Tibial artery (tissue), 4 donors: ENCODE data around the gene NKX6-2.

Source experiments
- DNase-seq, 2 donors: peaks; one replicate each; pipeline ENCODE4 v3.0.0-alpha.2; 2019
- H3K27ac ChIP-seq, 2 donors: fragments of 200-600 bp; sonication (generic) in 1 of 2; 1 replicate in 1 of 2; 2 replicates in 1 of 2; pipeline ENCODE4 v1.5.1; 2018 to 2019; ENCODE audit warnings: mild to moderate bottlenecking in 1 of 2
- H3K27me3 ChIP-seq, 2 donors: fragments of 200-600 bp; sonication (generic) in 1 of 2; one replicate each; pipeline versions ENCODE4 v1.5.1 to v1.6.0; 2016 to 2019
- H3K36me3 ChIP-seq, 3 donors: fragments of 200-600 bp; sonication (generic) in 2 of 3; one replicate each; pipeline ENCODE4 v1.5.1; 2016 to 2019; ENCODE audit warnings: mild to moderate bottlenecking in 2 of 3
- H3K4me1 ChIP-seq, 4 donors: fragments of 200-600 bp; sonication (generic) in 2 of 4; 1 replicate in 3 of 4; 2 replicates in 1 of 4; pipeline ENCODE4 v1.5.1; 2016 to 2019
- H3K4me3 ChIP-seq, 2 donors: fragments of 200-600 bp; sonication (generic) in 1 of 2; 1 replicate in 1 of 2; 2 replicates in 1 of 2; pipeline ENCODE4 v1.5.1; 2018 to 2019; ENCODE audit warnings: mild to moderate bottlenecking in 2 of 2
- H3K9me3 ChIP-seq, 3 donors: fragments of 200-600 bp; sonication (generic) in 1 of 3; one replicate each; pipeline ENCODE4 v1.5.1; 2016 to 2019
- CTCF ChIP-seq, 2 experiments: fragments of 200-600 bp in 1 of 2; fragments of 450-650 bp in 1 of 2; IDR thresholded peaks; one replicate each; pipeline ENCODE4 v1.5.1; 2017 to 2019; ENCODE audit warnings: antibody characterized with exemption in 2 of 2, mild to moderate bottlenecking in 1 of 2, moderate library complexity in 1 of 2
- intact Hi-C: fragments of 100-400 bp; cut with DNase I; formaldehyde crosslinking; loops from one replicate; pipeline ENCODE4 v1.15.0; 2023; ENCODE audit warnings: low total_unique reads

Gene NKX6-2

DNA sequence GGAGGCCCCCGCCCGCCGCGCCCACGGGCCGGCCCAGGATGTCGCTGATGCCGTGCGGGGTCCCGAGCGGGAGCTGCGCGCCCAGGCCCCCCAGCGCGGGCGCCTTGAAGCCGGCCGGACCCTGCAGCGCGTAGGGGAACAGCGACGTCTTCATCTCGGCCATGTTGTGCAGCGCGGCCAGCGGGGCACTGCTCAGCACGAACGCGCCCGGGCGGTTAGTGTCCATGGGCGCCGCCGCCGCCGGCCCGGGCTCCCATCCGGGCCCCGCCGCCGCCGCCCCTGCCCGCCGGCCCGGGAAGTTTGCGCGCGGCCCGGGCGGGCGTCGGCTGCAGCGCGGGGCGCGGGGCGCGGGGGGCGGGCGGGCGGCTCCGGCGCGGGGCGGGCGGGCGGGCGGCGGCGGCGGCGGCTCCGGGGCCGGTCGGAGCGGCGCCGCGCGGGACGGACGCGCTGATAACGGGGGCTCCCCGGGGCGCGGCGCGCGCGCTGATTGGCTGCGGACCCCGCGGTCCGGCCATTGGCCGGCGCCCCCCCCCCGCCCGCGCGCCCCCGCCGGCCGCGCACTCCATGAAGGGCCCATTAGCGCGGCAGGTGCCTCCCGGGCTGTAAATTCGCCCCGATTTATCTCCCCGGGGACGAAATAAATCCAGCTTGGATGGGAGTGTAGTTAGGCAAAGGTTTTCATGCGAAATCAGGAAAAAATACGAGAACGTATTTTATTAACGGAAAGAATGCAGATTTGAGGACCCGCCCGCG lies at the start of gene NKX6-2:
Gene NKX6-2 (minus strand): TSS at position 425 of the 753 bp plus-strand sequence. CDS start 199 bp downstream, at position 226.
- TF ChIP-seq CTCF (IDR thresholded peaks at IDR 0.05) = no peak
- DNase-seq = no peak
- Histone ChIP-seq H3K27ac (no peak within 1 kb of the TSS), H3K4me1 (peaks cover 0 to 39% (median 32%) of the 10 kb centered on the region in 4 donors), H3K4me3 (peak within 1 kb of the TSS in 1 of 2 donors; percentile 26), H3K9me3 (peaks cover 0 to 14% (median 14%) of the 10 kb centered on the region in 3 donors), H3K36me3 (peaks cover 28 to 30% (median 28%) of the 10 kb centered on the region in 3 donors), H3K27me3 (peaks cover 0 to 76% of the 10 kb centered on the region in 2 donors)
- intact Hi-C loops = no loop called here

DNA sequence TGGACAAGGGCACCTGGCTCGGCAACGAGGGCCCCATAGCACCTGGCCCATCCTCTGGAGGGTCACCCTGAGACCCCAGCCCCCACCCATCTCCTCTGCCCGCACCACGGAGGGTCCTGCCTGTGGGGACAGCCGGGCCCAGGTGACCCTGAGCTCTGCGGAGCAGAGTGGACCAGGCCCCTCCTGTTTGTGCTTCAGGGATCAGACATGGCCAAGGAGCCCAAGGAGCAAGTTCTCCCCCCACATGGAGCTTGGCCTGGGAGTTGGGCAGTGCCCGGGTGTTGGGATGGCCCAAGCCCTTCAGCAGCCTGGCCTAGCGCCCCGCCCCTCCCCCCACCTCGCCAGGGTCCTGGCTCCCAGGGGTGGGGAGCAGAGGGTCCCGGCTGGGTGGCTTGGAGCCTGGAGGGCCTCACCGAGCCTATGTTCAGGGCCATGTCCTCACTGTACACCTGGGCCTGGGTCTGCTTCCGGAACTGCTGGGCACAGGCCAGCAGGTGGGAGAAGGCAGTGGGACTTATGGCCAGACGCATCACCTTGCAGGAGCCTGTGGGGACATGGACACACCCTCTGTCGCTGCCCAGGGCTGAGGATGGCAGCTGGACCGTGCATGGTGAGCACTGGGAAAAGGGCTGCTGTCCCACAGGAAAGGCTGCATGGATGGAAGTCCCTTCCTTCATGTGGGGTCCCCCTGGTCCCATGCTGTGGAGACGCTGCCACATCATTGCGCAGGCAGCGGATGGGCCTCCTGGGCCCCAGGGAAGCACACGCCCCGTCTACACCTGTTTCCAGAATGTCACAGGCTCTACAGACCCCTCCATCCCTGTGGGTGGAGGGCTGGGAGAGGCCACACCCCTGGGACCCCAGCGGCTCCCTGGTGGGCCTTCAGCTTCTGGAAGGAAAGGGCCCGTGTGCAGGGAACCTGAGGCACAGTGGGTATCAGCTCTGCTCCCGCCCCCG lies 49.2 kb upstream of the NKX6-2 start:
- no peak for TF ChIP-seq CTCF (IDR thresholded peaks at IDR 0.05)
- no peak overlapping the region for H3K27ac ChIP-seq
- DNase-seq = peak in 1 of 2 donors; percentile 45
- peaks cover 0 to 10% (median 0%) of the 10 kb centered on the region in 4 donors for H3K4me1 ChIP-seq
- intact Hi-C loops = no loop called here
- H3K27me3 ChIP-seq = peaks cover 0 to 57% of the 10 kb centered on the region in 2 donors
- H3K4me3 ChIP-seq = no peak overlapping the region
- H3K9me3 ChIP-seq = no peaks in the 10 kb centered on the region
- no peaks in the 10 kb centered on the region for H3K36me3 ChIP-seq

- Histone ChIP-seq H3K27ac (no peak overlapping the region), H3K4me1 (peaks cover 0 to 10% (median 0%) of the 10 kb centered on the region in 4 donors), H3K9me3 (no peaks in the 10 kb centered on the region), H3K36me3 (no peaks in the 10 kb centered on the region), H3K27me3 (peaks cover 0 to 54% of the 10 kb centered on the region in 2 donors), H3K4me3 (no peak overlapping the region)
- no peak for DNase-seq
- no peak for TF ChIP-seq CTCF (IDR thresholded peaks at IDR 0.05)
- intact Hi-C loops = no loop called here
These were observed 48.4 kb upstream of the NKX6-2 start for GRCh38 chr10:132834311-132834761.

DNA sequence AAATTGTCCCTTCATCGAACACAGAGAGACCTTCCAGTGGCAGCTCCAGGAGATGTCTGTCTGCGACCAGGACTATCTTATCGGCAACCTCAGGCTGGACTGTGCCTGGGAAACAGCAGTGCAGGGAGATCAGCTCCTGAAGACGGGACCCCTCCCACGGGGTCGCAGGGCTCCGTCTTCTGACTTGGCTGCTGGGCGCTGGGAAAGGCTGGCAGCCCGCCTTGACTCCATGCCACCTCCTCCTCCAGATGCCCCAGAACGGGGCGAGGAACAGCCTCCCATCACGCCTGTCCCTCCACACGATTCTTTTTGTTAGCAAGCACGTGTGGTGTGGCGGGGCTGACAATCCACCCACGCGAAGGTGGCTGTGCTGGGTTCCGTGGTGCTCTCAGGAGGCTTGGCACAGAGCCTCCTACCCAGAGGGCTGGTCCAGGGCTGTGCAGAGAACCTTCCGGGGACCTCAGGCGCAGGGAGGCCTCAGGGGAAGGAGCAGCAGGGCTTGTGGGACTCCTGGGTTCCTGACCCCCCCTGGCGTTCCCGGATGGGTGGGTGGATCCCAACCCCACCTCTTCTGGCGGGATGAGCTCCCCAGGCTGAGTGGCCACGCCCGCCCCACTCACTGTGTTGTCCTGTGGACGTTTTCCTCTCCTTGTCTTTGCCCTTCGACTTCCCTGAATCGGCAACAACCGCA lies 47.6 kb upstream of the NKX6-2 start:
- Histone ChIP-seq H3K4me1 (peaks cover 0 to 10% (median 0%) of the 10 kb centered on the region in 4 donors), H3K27me3 (peaks cover 0 to 51% of the 10 kb centered on the region in 2 donors), H3K9me3 (no peaks in the 10 kb centered on the region), H3K27ac (no peak overlapping the region), H3K4me3 (no peak overlapping the region), H3K36me3 (no peaks in the 10 kb centered on the region)
- intact Hi-C loops = no loop called here
- TF ChIP-seq CTCF (IDR thresholded peaks at IDR 0.05) = no peak
- no peak for DNase-seq
